Aorta (tissue), 5 donors: Measurements from ENCODE around the gene RBM42. TPM values are rescaled to one million over a fixed set of nuclear protein-coding genes. Genes with fewer than 3 reads are reported as not detected.
"Not testable (repeated sequence)": the region's sequence is repeated elsewhere in the genome, so short reads cannot be mapped to it uniquely, and the experiment has no call there.

Source experiments
- ATAC-seq: fragments of 200-7000 bp; cut with Tn5 transposase; one replicate; pipeline ENCODE4 v1.9.1; 2022; ENCODE audit warnings: moderate library complexity; ENCODE audit not compliant: low FRiP score
- DNase-seq, 2 donors: peaks; one replicate each; pipeline ENCODE4 v3.0.0-alpha.2; 2020
- H3K27ac ChIP-seq, 2 donors: one replicate each; pipeline ENCODE4 v1.5.1; 2013; ENCODE audit warnings: low read length in 2 of 2, mild to moderate bottlenecking in 2 of 2, moderate library complexity in 2 of 2, control low read depth in 1 of 2, inconsistent platforms in 1 of 2, low read depth in 1 of 2
- H3K27me3 ChIP-seq, 2 donors: one replicate each; pipeline ENCODE4 v1.6.1; 2013; ENCODE audit warnings: control low read depth in 1 of 2, low read length in 1 of 2, mild to moderate bottlenecking in 1 of 2, moderate library complexity in 1 of 2; ENCODE audit not compliant: insufficient read depth in 2 of 2, control insufficient read depth in 1 of 2
- H3K36me3 ChIP-seq, 2 donors: one replicate each; pipeline ENCODE4 v1.6.1; 2013; ENCODE audit warnings: control low read depth in 1 of 2, low read length in 1 of 2, mild to moderate bottlenecking in 1 of 2; ENCODE audit not compliant: insufficient read depth in 2 of 2, control insufficient read depth in 1 of 2
- H3K4me1 ChIP-seq, 2 donors: one replicate each; pipeline ENCODE4 v1.6.1; 2013; ENCODE audit warnings: low read length in 2 of 2, control low read depth in 1 of 2, mild to moderate bottlenecking in 1 of 2, moderate library complexity in 1 of 2; ENCODE audit not compliant: insufficient read depth in 2 of 2, control insufficient read depth in 1 of 2
- H3K4me3 ChIP-seq, 2 donors: one replicate each; pipeline ENCODE4 v1.5.1; 2013; ENCODE audit warnings: low read length in 2 of 2, control low read depth in 1 of 2, mild to moderate bottlenecking in 1 of 2
- H3K9me3 ChIP-seq: one replicate; pipeline ENCODE4 v1.6.1; 2013; ENCODE audit warnings: mild to moderate bottlenecking, low read length; ENCODE audit not compliant: control insufficient read depth
- WGBS, 2 donors: extraction: QIAGEN DNeasy Blood & Tissue Kit; methylation state at CpG; one replicate each; pipeline ENCODE4 v1.1.7; 2013; 5-methylcytosine and 5-hydroxymethylcytosine counted together
- intact Hi-C, 2 donors: fragments of 100-400 bp; cut with DNase I; formaldehyde crosslinking; loops; one replicate each; pipeline versions ENCODE4 v1.14.2 to v1.15.0; 2022
- polyA plus RNA-seq, 2 donors: library from polyadenylated mRNA; stranded (reverse); fragments of 200-250 nt; gene quantifications; one replicate each; pipeline ENCODE4 v1.2.3, GENCODE V29; 2013
- total RNA-seq, 2 donors: library from RNA; stranded (reverse); fragmentation: NEBNext Ultra II Directional; extraction: Animal tissue kit (Norgen Biotek cat#: 25700); gene quantifications; one replicate each; pipeline ENCODE4 v1.2.1, GENCODE V29; 2021
- donor health status: healthy with polysubstance abuse.
- donor health status: Bipolar disorder and iron deficiency.
- donor health status: DM: no; HTN: no; CAD: no.
- donor health status: DM: no; HTN: no; CAD: no.
- donor health status: DM: yes; HTN: yes; CAD: no.

RBM42 gene
- total and polyA plus RNA-seq, 4 donors: 41.8 to 66.8 (median 57.8) TPM

GRCh38 chr19:35596366-35596999 is 32.4 kb upstream of the RBM42 start:
- Histone ChIP-seq H3K27me3 (no peaks in the 10 kb centered on the region), H3K9me3 (no peaks in the 10 kb centered on the region), H3K27ac (no peak overlapping the region), H3K4me3 (no peak overlapping the region), H3K4me1 (no peaks in the 10 kb centered on the region), H3K36me3 (no peaks in the 10 kb centered on the region)
- intact Hi-C loops: no loop called here
- peak in 1 of 2 donors; percentile 8 for DNase-seq
- 63 to 72% methylated on average over 4 of the region's 4 CpGs for WGBS, 2 donors
- no peak for ATAC-seq

GRCh38 chr19:35601971-35602370 is 26.9 kb upstream of the RBM42 start:
- H3K27me3 ChIP-seq: no peaks in the 10 kb centered on the region
- H3K27ac ChIP-seq: no peak overlapping the region
- DNase-seq (peak in 1 of 2 donors; percentile 10), ATAC-seq (no peak)
- no peaks in the 10 kb centered on the region for H3K9me3 ChIP-seq
- H3K36me3 ChIP-seq: no peaks in the 10 kb centered on the region
- H3K4me3 ChIP-seq: no peak overlapping the region
- no peaks in the 10 kb centered on the region for H3K4me1 ChIP-seq
- intact Hi-C loops: no loop called here
- 88 to 96% methylated on average over 3 of the region's 3 CpGs for WGBS, 2 donors

- H3K4me3 ChIP-seq, H3K27ac ChIP-seq, H3K27me3 ChIP-seq, H3K36me3 ChIP-seq, H3K9me3 ChIP-seq, intact Hi-C loops, ATAC-seq, H3K4me1 ChIP-seq: not testable (repeated sequence)
- DNase-seq: peak in 1 of 2 donors; percentile 45
- 83 to 86% methylated on average over 4 of the region's 4 CpGs for WGBS, 2 donors
Observed at GRCh38 chr19:35604436-35604835, 24.4 kb upstream of the RBM42 start.

GRCh38 chr19:35607170-35607569 is 21.7 kb upstream of the RBM42 start:
- ATAC-seq, DNase-seq, intact Hi-C loops, H3K27me3 ChIP-seq, H3K36me3 ChIP-seq, H3K4me1 ChIP-seq, H3K27ac ChIP-seq, H3K4me3 ChIP-seq, H3K9me3 ChIP-seq: not testable (repeated sequence)
- 88 to 91% methylated on average over 8 of the region's 8 CpGs for WGBS, 2 donors

- Histone ChIP-seq H3K27me3 (no peaks in the 10 kb centered on the region), H3K4me1 (no peaks in the 10 kb centered on the region), H3K27ac (no peak overlapping the region), H3K9me3 (peaks cover 2% of the 10 kb centered on the region), H3K4me3 (no peak overlapping the region), H3K36me3 (no peaks in the 10 kb centered on the region)
- ATAC-seq (no peak), DNase-seq (no peak)
- 81 to 82% methylated on average over 3 of the region's 3 CpGs for WGBS, 2 donors
- intact Hi-C loops: no loop called here
Observed at GRCh38 chr19:35607661-35608060, 21.2 kb upstream of the RBM42 start.

GRCh38 chr19:35608251-35608650 is 20.6 kb upstream of the RBM42 start:
- intact Hi-C loops: no loop called here
- H3K36me3 ChIP-seq: no peaks in the 10 kb centered on the region
- H3K4me3 ChIP-seq: no peak overlapping the region
- ATAC-seq (no peak), DNase-seq (no peak)
- 71 to 81% methylated on average over 2 of the region's 2 CpGs for WGBS, 2 donors
- H3K27me3 ChIP-seq: no peaks in the 10 kb centered on the region
- peaks cover 2% of the 10 kb centered on the region for H3K9me3 ChIP-seq
- H3K27ac ChIP-seq: no peak overlapping the region
- no peaks in the 10 kb centered on the region for H3K4me1 ChIP-seq

- H3K4me3 ChIP-seq: no peak overlapping the region
- intact Hi-C loops: loop anchor here (5.0 kb wide), 2 partner anchors 63 to 103 kb away; partner anchors contain the start of gene TMEM147 (in 2 of the 2)
- DNase-seq (no peak), ATAC-seq (no peak)
- 72 to 75% methylated on average over 6 of the region's 6 CpGs for WGBS, 2 donors
- H3K27ac ChIP-seq: no peak overlapping the region
- no peaks in the 10 kb centered on the region for H3K27me3 ChIP-seq
- no peaks in the 10 kb centered on the region for H3K36me3 ChIP-seq
- peaks cover 2% of the 10 kb centered on the region for H3K9me3 ChIP-seq
- H3K4me1 ChIP-seq: no peaks in the 10 kb centered on the region
Observed at GRCh38 chr19:35609851-35610353, 18.9 kb upstream of the RBM42 start.

GRCh38 chr19:35612224-35612558 is 16.6 kb upstream of the RBM42 start:
- Histone ChIP-seq H3K27ac (no peak overlapping the region), H3K27me3 (no peaks in the 10 kb centered on the region), H3K36me3 (no peaks in the 10 kb centered on the region), H3K9me3 (peaks cover 2% of the 10 kb centered on the region), H3K4me3 (peak overlapping the region in 1 of 2 donors; percentile 14), H3K4me1 (no peaks in the 10 kb centered on the region)
- intact Hi-C loops: loop anchor here (5.0 kb wide), 2 partner anchors 65 to 105 kb away; partner anchors contain the start of gene TMEM147 (in 2 of the 2)
- ATAC-seq (no peak), DNase-seq (no peak)
- WGBS, 2 donors: 31 to 44% methylated on average over 9 of the region's 9 CpGs
